Right lobe of liver (tissue), 6 donors: ENCODE measurements around the gene NKAP. TPM values are rescaled to one million over a fixed set of nuclear protein-coding genes. Genes with fewer than 3 reads are reported as not detected.
"Not testable (repeated sequence)": the region's sequence is repeated elsewhere in the genome, so short reads cannot be mapped to it uniquely, and the experiment has no call there.

Experiments
- ATAC-seq, 4 donors: fragments of 200-7000 bp; cut with Tn5 transposase; one replicate each; pipeline ENCODE4 v1.9.1; 2020; ENCODE audit warnings: mild to moderate bottlenecking in 4 of 4, moderate library complexity in 4 of 4
- DNase-seq, 3 donors: peaks; one replicate each; pipeline ENCODE4 v3.0.0-alpha.2; 2020
- H3K27ac ChIP-seq, 3 donors: fragments of 200-600 bp; one replicate each; pipeline ENCODE4 v1.8.0; 2022
- H3K27me3 ChIP-seq, 2 donors: fragments of 200-600 bp; one replicate each; pipeline ENCODE4 v1.8.0; 2022
- H3K36me3 ChIP-seq, 4 donors: fragments of 200-600 bp; sonication (generic) in 1 of 4; one replicate each; pipeline versions ENCODE4 v1.5.1 to v1.8.0; 2017 to 2022; ENCODE audit warnings: control low read depth in 1 of 4
- H3K4me1 ChIP-seq, 4 donors: fragments of 200-600 bp; sonication (generic) in 1 of 4; one replicate each; pipeline versions ENCODE4 v1.5.1 to v1.8.0; 2017 to 2022; ENCODE audit warnings: control low read depth in 1 of 4
- H3K4me3 ChIP-seq, 3 donors: fragments of 200-600 bp; one replicate each; pipeline ENCODE4 v1.8.0; 2022
- H3K9me3 ChIP-seq, 4 donors: fragments of 200-600 bp; sonication (generic) in 1 of 4; one replicate each; pipeline versions ENCODE4 v1.5.1 to v1.8.0; 2017 to 2022; ENCODE audit warnings: control low read depth in 1 of 4
- CTCF ChIP-seq, 4 donors: fragments of 200-600 bp in 3 of 4; fragments of 450-650 bp in 1 of 4; IDR thresholded peaks; one replicate each; pipeline versions ENCODE4 v1.5.1 to v1.8.0; 2016 to 2022; ENCODE audit warnings: antibody characterized with exemption in 4 of 4, mild to moderate bottlenecking in 2 of 4
- POLR2A ChIP-seq: fragments of 450-650 bp; IDR thresholded peaks from one replicate; pipeline ENCODE4 v1.6.1; 2017; ENCODE audit warnings: antibody characterized with exemption, mild to moderate bottlenecking
- WGBS: methylation state at CpG from one replicate; pipeline ENCODE4 v1.1.6; 2018; ENCODE audit warnings: low coverage, low lambda C conversion rate; ENCODE audit not compliant: insufficient coverage; ENCODE audit errors: missing lambda C conversion rate; 5-methylcytosine and 5-hydroxymethylcytosine counted together
- intact Hi-C, 2 donors: fragments of 100-400 bp; cut with DNase I; formaldehyde crosslinking; loops; one replicate each; pipeline versions ENCODE4 v1.11.2 to v1.14.1; 2022
- total RNA-seq, 6 experiments: library from RNA; depleted of rRNA in 2 of 6; stranded (reverse); fragments of >200 nt in 2 of 6; fragmentation: NEBNext Ultra II Directional in 3 of 6; extraction: Animal tissue kit (Norgen Biotek cat#: 25700) in 3 of 6; gene quantifications; one replicate each; pipeline versions ENCODE4 v1.1.0 to v1.2.4, GENCODE V29; 2016 to 2023
- donor health status: DM: no; HTN: yes; CAD: no.
- donor health status: DM: no; HTN: no; CAD: no.
- donor health status: DM: no; HTN: no; CAD: no.
- donor health status: DM: no; HTN: yes; CAD: no.
- donor health status: DM: no; HTN: yes; CAD: no.

NKAP gene
- total RNA-seq, 6 experiments from 2014 or later, result 3.3 to 4.4 (median 3.6) TPM

DNA sequence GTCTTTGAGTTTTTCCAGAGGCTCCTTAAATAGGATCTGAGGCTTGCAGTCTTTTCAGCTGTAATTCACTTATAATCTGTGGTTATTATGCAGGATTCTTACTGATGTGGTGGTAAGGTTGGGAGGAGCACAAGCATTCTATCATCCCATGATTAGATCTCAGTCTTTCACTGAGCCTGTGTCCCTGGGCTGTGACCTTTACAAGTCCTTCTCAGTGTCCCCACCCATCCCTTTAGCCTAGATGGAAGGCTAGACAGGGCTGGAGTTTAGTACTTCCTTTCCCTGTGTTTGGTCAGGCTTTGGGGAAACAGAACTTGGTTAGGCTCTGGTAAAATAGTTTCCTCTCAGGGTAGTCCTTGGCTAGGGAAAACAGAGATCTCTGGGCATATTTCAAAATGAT lies 17.1 kb upstream of the NKAP start:
- intact Hi-C loops, result no loop called here
- H3K27ac ChIP-seq, result no peak overlapping the region
- ATAC-seq, result no peak
- H3K9me3 ChIP-seq, result no peaks in the 10 kb centered on the region
- no peaks in the 10 kb centered on the region for H3K36me3 ChIP-seq
- no peak overlapping the region for H3K4me3 ChIP-seq
- no peak for DNase-seq
- H3K4me1 ChIP-seq, result no peaks in the 10 kb centered on the region
- TF ChIP-seq POLR2A (no peak), CTCF (IDR thresholded peaks at IDR 0.05) (no peak)
- no peaks in the 10 kb centered on the region for H3K27me3 ChIP-seq

- ATAC-seq, H3K36me3 ChIP-seq, H3K27me3 ChIP-seq, H3K27ac ChIP-seq, DNase-seq, H3K4me1 ChIP-seq, H3K9me3 ChIP-seq, intact Hi-C loops, H3K4me3 ChIP-seq: not testable (repeated sequence)
- WGBS, result 70% methylated on average over 8 of the region's 21 CpGs
These were observed 12.4 kb upstream of the NKAP start for GRCh38 chrX:119955807-119956570.

DNA sequence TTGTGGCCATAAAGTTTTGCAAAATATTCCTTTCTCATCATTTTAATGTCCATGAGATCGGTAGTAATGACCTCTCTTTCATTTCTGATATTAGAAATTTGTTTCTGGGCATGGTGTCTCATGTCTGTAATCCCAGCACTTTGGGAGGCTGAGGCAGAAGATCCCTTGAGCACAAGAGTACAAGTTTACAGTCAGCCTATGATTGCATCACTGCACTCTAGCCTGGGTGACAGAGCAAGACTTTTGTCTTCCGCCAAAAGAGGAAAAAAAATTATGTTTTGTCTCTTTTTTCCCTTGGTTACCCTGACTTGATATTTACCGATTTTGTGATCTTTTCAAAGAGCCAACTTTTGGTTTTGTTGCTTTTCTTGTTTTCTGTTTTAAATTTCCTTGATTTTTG lies 10.8 kb upstream of the NKAP start:
- Histone ChIP-seq H3K36me3 (no peaks in the 10 kb centered on the region), H3K27ac (no peak overlapping the region), H3K9me3 (no peaks in the 10 kb centered on the region), H3K4me3 (no peak overlapping the region), H3K27me3 (no peaks in the 10 kb centered on the region), H3K4me1 (no peaks in the 10 kb centered on the region)
- TF ChIP-seq POLR2A (no peak), CTCF (IDR thresholded peaks at IDR 0.05) (no peak)
- DNase-seq (no peak), ATAC-seq (no peak)
- 51% methylated on average over 2 of the region's 3 CpGs for WGBS
- intact Hi-C loops, result no loop called here

DNA sequence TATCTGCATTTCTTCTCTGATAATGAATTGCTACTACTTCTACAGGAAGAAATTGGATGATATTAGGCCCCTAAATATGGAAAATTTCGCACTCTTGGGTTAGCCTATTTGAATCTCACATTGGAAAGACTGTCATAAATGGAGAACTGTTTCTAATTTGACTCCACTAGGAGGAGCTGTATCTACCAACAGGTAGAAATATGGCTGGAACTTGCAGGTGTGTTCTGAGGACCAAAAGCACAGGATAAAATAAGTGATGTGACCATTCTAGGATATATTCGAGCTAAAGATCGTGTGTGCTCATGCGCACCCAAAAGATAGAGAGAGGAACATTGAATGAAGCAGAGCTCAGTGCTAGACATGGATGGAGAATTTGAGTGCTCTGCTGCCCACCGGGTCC lies 4.8 kb upstream of the NKAP start:
- 63% methylated on average over 5 of the region's 5 CpGs for WGBS
- TF ChIP-seq CTCF (IDR thresholded peaks at IDR 0.05) (peak in 2 of 4 donors; percentile 13 to 21), POLR2A (no peak)

DNA sequence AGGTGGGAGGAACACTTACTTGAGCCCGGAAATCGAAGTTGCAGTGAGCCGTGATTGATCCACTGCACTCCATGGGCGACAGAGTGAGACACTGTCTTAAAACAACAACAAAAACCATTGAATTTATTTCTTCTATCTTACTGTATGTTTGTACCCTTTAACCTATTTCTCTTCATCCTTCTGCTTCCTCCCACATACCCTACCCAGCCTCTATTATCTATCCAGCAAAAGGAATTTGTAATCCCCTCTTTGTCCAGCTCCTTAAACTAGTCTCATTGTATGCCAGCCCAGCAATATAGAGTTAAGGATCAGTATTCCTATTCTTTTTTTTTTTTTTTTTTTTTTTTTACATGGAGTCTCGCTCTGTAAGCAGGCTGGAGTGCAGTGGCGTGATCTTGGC lies 1.9 kb upstream of the NKAP start:
- Histone ChIP-seq H3K27me3 (no peaks in the 10 kb centered on the region), H3K9me3 (no peaks in the 10 kb centered on the region), H3K27ac (no peak overlapping the region), H3K4me3 (no peak overlapping the region), H3K36me3 (no peaks in the 10 kb centered on the region), H3K4me1 (peaks cover 0 to 6% (median 2%) of the 10 kb centered on the region in 4 donors)
- WGBS, result 77% methylated on average over 6 of the region's 6 CpGs
- DNase-seq (no peak), ATAC-seq (no peak)
- TF ChIP-seq CTCF (IDR thresholded peaks at IDR 0.05) (no peak), POLR2A (no peak)
- intact Hi-C loops, result no loop called here

More for the DNA sequence above, 4.8 kb upstream of the NKAP start:
- ATAC-seq (no peak), DNase-seq (no peak)
- Histone ChIP-seq H3K9me3 (no peaks in the 10 kb centered on the region), H3K36me3 (no peaks in the 10 kb centered on the region), H3K27ac (no peak overlapping the region), H3K27me3 (no peaks in the 10 kb centered on the region), H3K4me3 (no peak overlapping the region), H3K4me1 (no peaks in the 10 kb centered on the region)
- intact Hi-C loops, result no loop called here
